ENCODE data around the gene OLA1.

OLA1 gene

DNA sequence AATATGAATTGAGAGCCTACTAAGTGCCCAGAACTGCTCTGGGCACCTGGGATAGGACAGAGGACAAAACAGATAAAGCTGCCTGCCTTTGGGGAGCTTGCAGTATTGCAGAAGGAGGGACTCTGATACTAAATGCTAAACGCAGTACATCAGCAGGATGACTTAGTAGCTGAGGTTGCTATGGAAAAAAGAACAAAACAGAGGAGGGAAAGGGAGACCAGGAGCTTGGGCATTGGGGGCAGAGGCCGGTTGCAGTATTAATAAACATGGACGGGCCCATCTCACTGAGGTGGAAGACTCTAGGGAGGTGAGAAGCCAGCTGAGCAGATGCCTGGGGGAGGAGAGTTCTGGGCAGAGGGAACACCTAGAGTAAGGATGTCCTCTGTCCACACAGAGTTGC lies 217.1 kb downstream of the OLA1 start:
- Histone ChIP-seq H3K9me3 (ENCODE audit: insufficient read depth, low read length) (no peaks in the 10 kb centered on the region), H3K4me3 (ENCODE audit: insufficient read length, low read depth) (no peak overlapping the region), H3K36me3 (ENCODE audit: insufficient read depth, insufficient read length, low read length) (no peaks in the 10 kb centered on the region), H3K27me3 (ENCODE audit: insufficient read depth, insufficient read length) (peaks cover 13% of the 10 kb centered on the region), H3K9ac (ENCODE audit: insufficient read length, low read depth) (no peak overlapping the region), H3K4me1 (ENCODE audit: insufficient read depth, insufficient read length) (peaks cover 5% of the 10 kb centered on the region)
- TF ChIP-seq YY1 (IDR thresholded peaks at IDR 0.05; ENCODE audit: insufficient read depth, insufficient read length) (no peak), ZNF274 (IDR thresholded peaks at IDR 0.05; ENCODE audit: low read depth, low read length) (no peak), SUZ12 (IDR thresholded peaks at IDR 0.05; ENCODE audit: extremely low read depth, insufficient read depth, insufficient read length) (no peak)
- no peak for DNase-seq (ENCODE audit: low read depth, low spot score)

DNA sequence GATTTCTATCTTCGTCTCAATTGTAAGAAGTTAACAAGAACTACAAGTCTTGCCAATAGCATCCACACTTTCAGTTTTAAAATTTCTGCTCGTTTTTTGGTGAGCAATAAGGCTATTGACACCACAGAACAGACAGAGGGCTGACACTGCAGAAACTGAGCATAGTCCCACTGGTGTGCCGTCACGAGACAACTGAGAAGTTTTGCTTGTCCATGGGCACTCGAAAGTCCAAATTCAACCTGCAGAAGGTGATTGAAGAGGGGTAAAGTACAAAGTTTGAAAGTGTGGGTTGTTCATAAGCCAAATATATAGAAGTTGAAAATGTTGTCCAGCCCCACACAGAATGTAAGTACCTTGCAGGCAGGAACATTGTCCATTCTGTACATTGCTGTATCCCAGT lies 219.4 kb downstream of the OLA1 start:
- no peak for TF ChIP-seq SUZ12 (IDR thresholded peaks at IDR 0.05; ENCODE audit: extremely low read depth, insufficient read depth, insufficient read length)
- no peak for TF ChIP-seq ZNF274 (IDR thresholded peaks at IDR 0.05; ENCODE audit: low read depth, low read length)
- TF ChIP-seq YY1 (IDR thresholded peaks at IDR 0.05; ENCODE audit: insufficient read depth, insufficient read length): no peak
- Histone ChIP-seq H3K4me1 (ENCODE audit: insufficient read depth, insufficient read length) (peaks cover 19% of the 10 kb centered on the region), H3K4me3 (ENCODE audit: insufficient read length, low read depth) (no peak overlapping the region), H3K9ac (ENCODE audit: insufficient read length, low read depth) (no peak overlapping the region), H3K36me3 (ENCODE audit: insufficient read depth, insufficient read length, low read length) (no peaks in the 10 kb centered on the region), H3K9me3 (ENCODE audit: insufficient read depth, low read length) (no peaks in the 10 kb centered on the region), H3K27me3 (ENCODE audit: insufficient read depth, insufficient read length) (peaks cover 3% of the 10 kb centered on the region)
- DNase-seq (ENCODE audit: low read depth, low spot score): no peak

DNA sequence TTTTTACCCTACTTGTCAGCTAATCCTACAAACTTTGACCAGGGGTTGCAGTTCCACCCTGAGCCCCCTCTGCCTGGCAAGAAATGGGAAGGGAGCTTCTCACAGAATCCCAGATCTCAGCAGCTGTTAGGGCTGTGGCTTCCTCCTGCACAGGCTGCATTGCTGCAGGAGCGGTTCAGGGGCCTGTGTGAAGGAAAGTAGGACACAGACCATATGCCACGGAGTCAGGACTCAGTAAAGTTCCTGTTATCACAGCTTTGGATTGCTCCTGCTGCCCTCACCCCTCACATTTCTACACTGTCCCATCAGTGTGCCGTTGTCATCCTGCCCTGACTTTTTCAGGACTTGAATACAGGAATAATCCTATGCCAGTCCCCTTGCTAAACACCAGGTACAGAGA lies 220.4 kb downstream of the OLA1 start:
- H3K4me3 ChIP-seq (ENCODE audit: insufficient read length, low read depth): no peak overlapping the region
- peak overlapping the region; percentile 34 for H3K9ac ChIP-seq (ENCODE audit: insufficient read length, low read depth)
- H3K4me1 ChIP-seq (ENCODE audit: insufficient read depth, insufficient read length): peaks cover 19% of the 10 kb centered on the region
- H3K36me3 ChIP-seq (ENCODE audit: insufficient read depth, insufficient read length, low read length): no peaks in the 10 kb centered on the region
- H3K27me3 ChIP-seq (ENCODE audit: insufficient read depth, insufficient read length): peaks cover 3% of the 10 kb centered on the region
- no peaks in the 10 kb centered on the region for H3K9me3 ChIP-seq (ENCODE audit: insufficient read depth, low read length)
- no peak for DNase-seq (ENCODE audit: low read depth, low spot score)
- TF ChIP-seq YY1 (IDR thresholded peaks at IDR 0.05; ENCODE audit: insufficient read depth, insufficient read length) (no peak), SUZ12 (IDR thresholded peaks at IDR 0.05; ENCODE audit: extremely low read depth, insufficient read depth, insufficient read length) (no peak), ZNF274 (IDR thresholded peaks at IDR 0.05; ENCODE audit: low read depth, low read length) (no peak)

DNA sequence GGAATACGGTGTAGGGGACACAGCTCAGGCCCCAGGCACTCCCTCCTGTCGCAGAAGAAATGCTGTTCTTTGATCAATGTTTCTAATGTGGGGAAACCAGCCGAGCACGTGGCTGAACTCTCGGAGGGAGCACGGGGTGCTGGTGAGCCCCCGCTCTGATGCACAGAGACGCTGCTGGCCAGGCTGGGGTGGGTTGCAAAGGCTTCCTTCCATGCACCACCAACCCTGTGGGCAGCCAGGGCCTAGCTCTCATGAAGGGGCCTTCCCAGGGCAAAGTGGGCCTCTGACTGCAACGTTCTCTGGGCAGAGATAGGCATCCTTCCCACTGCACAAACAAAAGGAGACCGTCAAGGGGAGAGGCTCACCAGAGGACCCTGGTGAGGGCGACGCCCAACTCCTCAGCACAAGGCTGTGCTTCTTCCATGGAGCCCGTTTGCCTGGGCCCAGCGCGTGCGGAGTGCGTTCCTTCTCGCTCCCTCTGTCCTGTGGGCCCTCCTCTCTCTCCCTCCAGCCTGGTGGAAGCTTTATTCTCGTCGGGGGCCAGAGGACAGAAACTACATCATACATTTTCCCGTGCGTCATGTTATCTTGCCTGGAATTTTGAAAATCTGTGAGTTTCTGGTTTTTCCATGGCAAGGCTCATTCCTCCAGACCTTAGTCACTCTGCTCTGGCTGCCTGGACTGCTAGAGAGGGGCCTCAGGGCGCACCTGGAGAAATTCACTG lies 222.0 kb downstream of the OLA1 start:
- TF ChIP-seq ZNF274 (IDR thresholded peaks at IDR 0.05; ENCODE audit: low read depth, low read length): no peak
- no peak for TF ChIP-seq SUZ12 (IDR thresholded peaks at IDR 0.05; ENCODE audit: extremely low read depth, insufficient read depth, insufficient read length)
- H3K4me1 ChIP-seq (ENCODE audit: insufficient read depth, insufficient read length): peaks cover 16% of the 10 kb centered on the region
- H3K27me3 ChIP-seq (ENCODE audit: insufficient read depth, insufficient read length): peaks cover 3% of the 10 kb centered on the region
- H3K4me3 ChIP-seq (ENCODE audit: insufficient read length, low read depth): no peak overlapping the region
- no peak for DNase-seq (ENCODE audit: low read depth, low spot score)
- H3K36me3 ChIP-seq (ENCODE audit: insufficient read depth, insufficient read length, low read length): no peaks in the 10 kb centered on the region
- no peak overlapping the region for H3K9ac ChIP-seq (ENCODE audit: insufficient read length, low read depth)
- H3K9me3 ChIP-seq (ENCODE audit: insufficient read depth, low read length): no peaks in the 10 kb centered on the region

DNA sequence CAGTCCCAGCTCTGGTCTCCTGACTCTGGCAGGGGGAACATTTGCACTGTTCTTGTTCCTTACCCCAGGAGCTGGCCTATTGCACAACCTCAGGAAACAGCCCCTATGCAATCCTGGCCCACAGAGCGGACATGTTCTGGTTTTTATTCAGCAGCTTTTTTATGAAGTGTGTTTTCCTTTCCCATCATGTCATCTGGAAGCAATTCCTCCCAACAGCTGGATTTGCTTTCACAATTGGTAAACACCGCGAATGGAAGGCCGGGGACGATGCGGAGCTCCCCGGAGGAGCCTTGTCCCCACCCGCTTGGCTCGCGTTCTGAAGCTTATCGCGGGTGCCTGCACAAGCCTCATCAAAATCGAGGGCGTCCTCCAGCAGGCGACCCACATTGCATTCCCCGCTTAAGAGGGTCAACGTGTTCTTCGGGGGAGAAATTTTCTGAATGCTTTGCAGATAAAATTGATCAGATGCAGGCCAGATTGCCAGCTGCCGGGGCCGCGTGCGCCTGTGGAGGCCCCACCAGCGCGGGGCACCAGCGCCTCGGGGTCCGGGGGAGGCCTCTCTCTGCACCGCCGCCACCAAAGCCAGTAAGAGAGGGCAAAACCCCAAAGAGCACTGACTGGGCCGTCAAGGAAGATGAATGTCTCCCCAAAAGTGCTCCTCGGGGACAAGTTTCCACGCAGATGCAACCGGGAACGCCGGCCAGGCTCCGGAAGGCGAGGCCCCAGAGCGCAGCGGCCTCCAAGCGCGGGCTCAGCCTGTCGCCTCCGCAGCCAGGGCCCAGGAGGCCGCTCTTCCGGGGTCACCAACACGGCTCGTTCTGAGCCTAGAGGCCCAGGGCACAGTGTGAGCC lies 222.8 kb downstream of the OLA1 start:
- no peak for DNase-seq (ENCODE audit: low read depth, low spot score)
- Histone ChIP-seq H3K4me3 (ENCODE audit: insufficient read length, low read depth) (no peak overlapping the region), H3K4me1 (ENCODE audit: insufficient read depth, insufficient read length) (peaks cover 16% of the 10 kb centered on the region), H3K9ac (ENCODE audit: insufficient read length, low read depth) (peak overlapping the region; percentile 7), H3K36me3 (ENCODE audit: insufficient read depth, insufficient read length, low read length) (no peaks in the 10 kb centered on the region), H3K27me3 (ENCODE audit: insufficient read depth, insufficient read length) (peaks cover under 1% of the 10 kb centered on the region), H3K9me3 (ENCODE audit: insufficient read depth, low read length) (no peaks in the 10 kb centered on the region)
- no peak for TF ChIP-seq ZNF274 (IDR thresholded peaks at IDR 0.05; ENCODE audit: low read depth, low read length)
- TF ChIP-seq YY1 (IDR thresholded peaks at IDR 0.05; ENCODE audit: insufficient read depth, insufficient read length): no peak
- no peak for TF ChIP-seq SUZ12 (IDR thresholded peaks at IDR 0.05; ENCODE audit: extremely low read depth, insufficient read depth, insufficient read length)

DNA sequence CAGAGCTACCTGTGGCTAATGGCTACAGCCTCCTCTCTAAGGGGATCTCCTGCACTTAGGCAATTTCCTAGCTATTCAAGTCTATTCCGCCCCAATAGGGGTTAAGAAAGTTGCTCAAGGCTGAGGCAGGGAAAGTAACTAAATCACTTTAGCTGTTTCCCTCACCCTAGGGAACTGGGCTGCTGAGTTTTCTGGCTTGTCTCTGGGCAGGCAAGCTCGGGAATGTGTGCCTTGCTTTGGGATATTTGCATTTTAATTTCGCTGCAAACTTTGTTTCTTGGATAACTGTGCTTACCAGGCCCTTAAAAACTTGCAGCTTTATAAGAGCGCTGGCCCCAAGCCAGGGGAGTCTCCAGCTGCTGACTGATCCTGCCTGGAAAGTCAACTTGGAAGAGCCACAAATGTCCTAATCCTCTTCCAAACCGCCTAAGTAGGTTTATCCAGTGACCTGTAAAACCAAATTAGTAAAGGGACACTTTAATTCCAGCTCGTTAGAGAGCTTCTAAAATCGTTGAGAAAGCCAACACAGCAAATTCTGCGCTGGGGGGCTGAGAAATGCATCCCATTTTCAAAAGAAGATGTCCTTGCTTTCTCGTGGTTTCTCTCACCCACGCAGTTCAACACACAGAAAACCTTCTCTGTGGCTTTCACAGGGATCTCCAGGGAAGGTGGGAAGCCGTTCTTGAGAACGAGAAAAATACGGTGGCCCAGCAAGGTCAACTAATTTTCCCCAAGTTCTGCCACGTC lies 223.6 kb downstream of the OLA1 start:
- H3K36me3 ChIP-seq (ENCODE audit: insufficient read depth, insufficient read length, low read length): no peaks in the 10 kb centered on the region
- H3K4me1 ChIP-seq (ENCODE audit: insufficient read depth, insufficient read length): peaks cover 16% of the 10 kb centered on the region
- no peaks in the 10 kb centered on the region for H3K9me3 ChIP-seq (ENCODE audit: insufficient read depth, low read length)
- TF ChIP-seq YY1 (IDR thresholded peaks at IDR 0.05; ENCODE audit: insufficient read depth, insufficient read length) (no peak), ZNF274 (IDR thresholded peaks at IDR 0.05; ENCODE audit: low read depth, low read length) (no peak), SUZ12 (IDR thresholded peaks at IDR 0.05; ENCODE audit: extremely low read depth, insufficient read depth, insufficient read length) (no peak)
- no peaks in the 10 kb centered on the region for H3K27me3 ChIP-seq (ENCODE audit: insufficient read depth, insufficient read length)
- no peak overlapping the region for H3K4me3 ChIP-seq (ENCODE audit: insufficient read length, low read depth)
- H3K9ac ChIP-seq (ENCODE audit: insufficient read length, low read depth): peak overlapping the region; percentile 7
- no peak for DNase-seq (ENCODE audit: low read depth, low spot score)
